ENCODE data around the gene GLI2.

GLI2 gene

GRCh38 chr2:120759543-120760331 lies 24.1 kb downstream of the GLI2 start:
- DNase-seq = no peak

- DNase-seq = no peak
Observed at GRCh38 chr2:120760446-120761135, 24.9 kb downstream of the GLI2 start.

GRCh38 chr2:120761164-120761861 lies 25.6 kb downstream of the GLI2 start:
- DNase-seq = no peak

GRCh38 chr2:120761911-120762310 lies 26.2 kb downstream of the GLI2 start:
- no peak for DNase-seq

- DNase-seq = no peak
Observed at GRCh38 chr2:120762341-120763061, 26.8 kb downstream of the GLI2 start.

- DNase-seq = no peak
Observed at GRCh38 chr2:120763508-120763907, 27.8 kb downstream of the GLI2 start.

- no peak for DNase-seq
Observed at GRCh38 chr2:120763931-120764330, 28.3 kb downstream of the GLI2 start.

GRCh38 chr2:120764492-120764891 lies 28.8 kb downstream of the GLI2 start:
- DNase-seq = no peak

- no peak for DNase-seq
Observed at GRCh38 chr2:120764991-120765677, 29.5 kb downstream of the GLI2 start.

- no peak for DNase-seq
Observed at GRCh38 chr2:120765678-120766469, 30.2 kb downstream of the GLI2 start.

- DNase-seq = no peak
Observed at GRCh38 chr2:120766470-120767351, 31.0 kb downstream of the GLI2 start.

GRCh38 chr2:120767486-120768005 lies 31.9 kb downstream of the GLI2 start:
- DNase-seq = no peak

GRCh38 chr2:120768112-120769048 lies 32.7 kb downstream of the GLI2 start:
- no peak for DNase-seq

GRCh38 chr2:120769076-120769786 lies 33.6 kb downstream of the GLI2 start:
- DNase-seq = no peak

GRCh38 chr2:120769787-120770120 lies 34.1 kb downstream of the GLI2 start:
- DNase-seq = no peak

- DNase-seq = no peak
Observed at GRCh38 chr2:120770176-120770575, 34.5 kb downstream of the GLI2 start.

- DNase-seq = no peak
Observed at GRCh38 chr2:120770641-120771040, 35.0 kb downstream of the GLI2 start.

GRCh38 chr2:120771111-120771780 lies 35.6 kb downstream of the GLI2 start:
- no peak for DNase-seq

All from 8988T (cell line).